HepG2 (cell line): ENCODE results near the gene ATP6V0D1. TPM values are rescaled to one million over a fixed set of nuclear protein-coding genes. Genes with fewer than 3 reads are reported as not detected.

Experiments
- CENPT ChIP-seq: sonication (generic); formaldehyde crosslinking; IDR thresholded peaks from 2 replicates; pipeline ENCODE4 v1.8.0; 2022; ENCODE audit warnings: low read depth, mild to moderate bottlenecking, moderate library complexity, missing genetic modification reagents
- CTCF ChIP-seq: sonication (generic); formaldehyde crosslinking; IDR thresholded peaks from 2 replicates; pipeline ENCODE4 v1.5.0; 2020; ENCODE audit warnings: mild to moderate bottlenecking, missing genetic modification reagents, moderate library complexity
- DMAP1 ChIP-seq: IDR thresholded peaks from 2 replicates; pipeline ENCODE4 v1.6.1; 2016
- HIC2 ChIP-seq: sonication (generic); formaldehyde crosslinking; IDR thresholded peaks from 2 replicates; pipeline ENCODE4 v1.9.0; 2022; ENCODE audit warnings: low read depth, missing genetic modification reagents
- PATZ1 ChIP-seq: sonication (generic); formaldehyde crosslinking; IDR thresholded peaks from 2 replicates; pipeline ENCODE4 v1.4.0; 2020; ENCODE audit warnings: missing genetic modification reagents
- SALL2 ChIP-seq: sonication (generic); formaldehyde crosslinking; IDR thresholded peaks from 2 replicates; pipeline ENCODE4 v1.8.1; 2023; ENCODE audit warnings: mild to moderate bottlenecking, missing genetic modification reagents, inconsistent platforms
- YEATS2 ChIP-seq: sonication (generic); formaldehyde crosslinking; IDR thresholded peaks from 2 replicates; pipeline ENCODE4 v1.4.0; 2020; ENCODE audit warnings: missing genetic modification reagents, borderline replicate concordance
- ZBTB33 ChIP-seq: sonication (generic); formaldehyde crosslinking; IDR thresholded peaks from 2 replicates; pipeline ENCODE4 v1.4.0; 2020; ENCODE audit warnings: missing genetic modification reagents
- ZC3H4 ChIP-seq: sonication (generic); formaldehyde crosslinking; IDR thresholded peaks from 2 replicates; pipeline ENCODE4 v1.4.0; 2020; ENCODE audit warnings: missing genetic modification reagents, borderline replicate concordance
- polyA plus RNA-seq, 8 experiments: library from polyadenylated mRNA; depleted of rRNA in 3 of 8; stranded (reverse) in 7 of 8; unstranded in 1 of 8; fragments of >200 nt; fragmentation: Illumina TruSeq in 4 of 8; extraction: Trizol in 4 of 8; gene quantifications; 2 replicates each; pipeline versions ENCODE4 v1.2.1 to v1.2.3, GENCODE V29; 2011 to 2016; ENCODE audit warnings: low read depth in 4 of 8, missing spikeins in 1 of 8, mixed read lengths in 1 of 8; ENCODE audit not compliant: insufficient read depth in 1 of 8
- total RNA-seq, 5 experiments: library from RNA; depleted of rRNA; stranded (reverse); fragments of >200 nt; fragmentation: Illumina TruSeq; extraction: Trizol; gene quantifications; 2 replicates each; pipeline ENCODE4 v1.2.3, GENCODE V29; 2016; ENCODE audit warnings: low read depth in 1 of 5

The ATP6V0D1 gene
- total and polyA plus RNA-seq, 2 of the 13 experiments (the other 11 are each of a cell fraction or from before 2014, with no cell fraction given): 51.1 to 61.3 TPM

- peak; percentile 18; the same call in 1 of the 2 replicates for TF ChIP-seq PATZ1
- TF ChIP-seq SALL2 (CRISPR knock-in tag): no peak
- no peak for TF ChIP-seq HIC2
- TF ChIP-seq CTCF (CRISPR knock-in tag): peak; percentile 43; the same call in 1 of the 2 replicates
- TF ChIP-seq DMAP1: no peak
- no peak for TF ChIP-seq ZC3H4
- 0 out of 2 replicates have a peak, but pooled peaks have one; percentile 15 for TF ChIP-seq CENPT (CRISPR knock-in tag)
- TF ChIP-seq ZBTB33: peak; percentile 88
- TF ChIP-seq YEATS2 (CRISPR knock-in tag): no peak
Observed at GRCh38 chr16:67444259-67445125, 36.5 kb downstream of the ATP6V0D1 start (continued).
